Superior temporal gyrus (tissue), 1 donor: ENCODE measurements around the gene SKAP2.

Experiments used
- DNase-seq: peaks from one replicate; pipeline ENCODE4 v3.0.0-alpha.2; 2016; ENCODE audit errors: extremely low spot score

Gene SKAP2

GRCh38 chr7:26777385-26777784 lies 87.0 kb downstream of the SKAP2 start:
- no peak for DNase-seq

- DNase-seq, result no peak
Measured at GRCh38 chr7:26760501-26760900, 103.9 kb downstream of the SKAP2 start.

- DNase-seq, result no peak
Measured at GRCh38 chr7:26759108-26759507, 105.3 kb downstream of the SKAP2 start.

DNA sequence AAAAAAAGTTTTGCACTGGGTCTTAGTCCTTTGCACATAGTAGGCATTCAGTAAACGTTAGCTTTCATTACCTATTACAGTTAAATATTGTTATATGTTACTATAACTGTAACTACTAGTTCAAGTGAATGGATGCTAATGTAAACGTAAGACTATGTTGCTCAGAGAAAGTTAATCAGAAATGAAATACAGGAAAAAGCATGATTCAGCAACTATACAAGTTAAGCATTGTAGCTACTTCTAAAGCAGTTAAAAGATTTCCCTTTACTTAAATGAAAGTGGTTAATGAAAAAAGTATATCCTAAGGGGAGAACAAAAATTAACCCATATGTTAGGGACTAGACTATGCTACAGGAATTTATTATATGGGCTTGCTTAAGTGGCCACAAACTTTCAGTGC lies 121.2 kb downstream of the SKAP2 start:
- DNase-seq, result no peak

DNA sequence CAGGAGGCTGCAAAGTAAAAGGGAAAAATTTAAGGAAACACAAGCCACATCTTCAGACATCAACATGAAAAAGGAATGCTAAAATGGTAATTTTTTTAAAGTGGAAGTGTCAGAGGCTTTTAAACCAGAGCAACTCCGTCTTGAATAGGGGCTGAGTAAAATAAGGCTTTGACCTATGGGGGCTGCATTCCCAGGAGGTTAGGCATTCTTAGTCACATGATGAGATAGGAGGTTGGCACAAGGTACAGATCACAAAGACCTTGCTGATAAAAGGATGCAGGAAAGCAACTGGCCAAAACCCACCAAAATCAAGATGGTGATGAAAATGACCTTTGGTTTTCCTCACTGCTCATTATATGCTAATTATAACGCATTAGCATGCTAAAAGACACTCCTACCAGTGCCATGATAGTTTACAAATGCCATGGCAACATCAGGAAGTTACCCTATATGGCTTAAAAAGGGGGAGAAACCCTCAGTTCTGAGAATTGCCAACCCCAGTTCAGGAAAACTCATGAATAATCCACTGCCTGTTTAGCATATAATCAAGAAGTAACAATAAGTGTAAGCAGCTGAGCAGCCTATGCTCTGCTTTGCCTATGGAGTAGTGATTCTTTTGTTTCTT lies 128.3 kb downstream of the SKAP2 start:
- DNase-seq, result no peak

GRCh38 chr7:26729150-26729775 lies 135.1 kb downstream of the SKAP2 start:
- no peak for DNase-seq

- no peak for DNase-seq
Measured at GRCh38 chr7:26726051-26726450, 138.3 kb downstream of the SKAP2 start.

DNA sequence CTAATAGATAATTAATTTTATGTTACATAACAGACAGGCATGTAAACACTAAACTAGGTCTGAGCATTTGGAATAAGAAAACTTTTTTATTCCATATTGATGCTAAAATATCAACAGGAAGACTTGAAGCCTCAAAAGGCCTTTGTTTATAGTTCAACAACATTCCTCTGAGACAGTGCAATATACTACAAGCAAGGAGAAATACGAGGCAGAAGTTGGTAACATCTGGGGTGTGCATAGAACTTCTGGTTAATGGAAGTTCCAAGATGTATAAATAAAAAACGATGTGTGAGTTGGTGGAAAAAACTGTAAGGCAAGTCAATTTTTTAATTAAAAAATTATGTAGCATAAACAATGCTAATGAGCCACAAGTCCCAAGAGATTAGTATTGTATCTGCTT lies 139.6 kb downstream of the SKAP2 start:
- DNase-seq, result no peak

GRCh38 chr7:26723129-26723528 lies 141.3 kb downstream of the SKAP2 start:
- no peak for DNase-seq

- no peak for DNase-seq
Measured at GRCh38 chr7:26721450-26721849, 142.9 kb downstream of the SKAP2 start.

DNA sequence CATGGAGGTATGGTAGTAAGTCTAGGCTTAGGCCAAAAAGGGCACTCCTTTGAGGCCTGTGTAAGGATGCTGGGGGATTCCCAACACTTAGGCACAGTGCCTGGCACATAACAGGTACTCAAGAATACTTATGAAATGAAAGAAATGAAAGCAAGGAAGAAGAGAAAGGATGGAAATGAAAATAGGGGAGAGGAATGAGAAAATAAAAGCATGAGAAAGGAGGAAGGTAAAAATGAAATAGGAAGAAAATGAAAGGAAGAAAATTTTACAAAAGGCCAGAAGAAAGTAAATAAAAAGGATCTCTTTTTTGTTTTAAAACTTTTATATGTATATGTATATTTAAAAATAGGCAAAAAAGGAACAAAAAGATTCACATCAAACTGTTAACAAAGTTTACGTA lies 146.3 kb downstream of the SKAP2 start:
- DNase-seq, result no peak

GRCh38 chr7:26714438-26714837 lies 150.0 kb downstream of the SKAP2 start:
- no peak for DNase-seq

DNA sequence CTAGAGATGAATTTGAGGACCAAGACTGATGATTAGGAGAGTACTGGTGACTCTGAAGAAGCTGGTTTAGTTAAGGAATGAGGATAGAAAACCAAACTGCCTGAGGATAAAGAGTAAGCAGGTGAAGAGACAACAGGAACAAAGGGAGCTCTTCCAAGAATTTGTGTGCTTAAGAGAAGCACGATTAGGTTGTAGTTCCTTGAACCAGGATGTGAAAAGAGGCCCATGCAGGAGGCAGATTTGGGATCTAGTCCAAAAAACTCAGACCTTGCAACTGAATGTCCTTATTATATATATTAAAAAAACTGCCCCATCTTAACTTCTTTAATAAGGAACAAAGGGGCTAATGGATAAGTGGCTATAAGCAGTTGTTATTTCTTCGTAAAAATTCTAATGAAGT lies 150.4 kb downstream of the SKAP2 start:
- DNase-seq, result no peak

DNA sequence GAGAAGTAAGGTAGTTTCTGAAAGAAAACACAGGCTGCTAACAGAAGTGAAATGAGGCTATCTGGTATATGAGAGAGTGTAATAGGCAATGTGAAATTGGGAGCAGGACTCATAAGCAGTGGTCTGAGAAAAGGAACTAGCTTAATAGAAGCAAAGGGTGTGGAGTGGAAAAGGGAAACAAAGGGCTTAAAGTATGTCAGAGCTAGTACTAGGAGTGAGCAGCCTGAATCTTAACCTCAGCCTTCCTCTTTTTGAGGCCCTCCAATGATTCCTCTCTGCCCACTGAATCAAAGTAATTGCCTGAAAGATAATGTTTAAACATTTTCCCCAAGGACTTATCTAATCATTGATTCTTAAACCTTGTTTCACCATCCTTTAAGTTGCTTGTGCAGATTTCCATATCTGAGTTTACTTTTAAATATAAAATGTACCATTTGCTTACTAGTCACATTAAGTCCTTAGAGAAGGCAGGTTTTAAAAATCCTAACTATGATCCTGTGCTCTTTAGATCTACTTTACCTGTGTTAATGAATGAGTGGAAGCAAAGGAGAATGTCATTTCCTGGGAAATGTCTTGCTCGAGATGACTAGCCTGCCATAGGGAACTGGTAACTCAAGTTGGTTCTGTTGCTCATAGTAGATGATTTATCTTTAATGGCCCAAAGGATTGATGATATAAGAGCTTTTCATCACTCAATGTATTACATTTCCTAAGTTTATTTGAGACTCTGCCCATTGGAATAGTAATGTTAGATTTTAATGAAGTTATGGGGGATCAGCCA lies 155.0 kb downstream of the SKAP2 start:
- no peak for DNase-seq

- DNase-seq, result no peak
Measured at GRCh38 chr7:26705567-26705966, 158.8 kb downstream of the SKAP2 start.

- DNase-seq, result no peak
Measured at GRCh38 chr7:26704786-26705185, 159.6 kb downstream of the SKAP2 start.

GRCh38 chr7:26704036-26704435 lies 160.4 kb downstream of the SKAP2 start:
- DNase-seq, result no peak

GRCh38 chr7:26700893-26701292 lies 163.5 kb downstream of the SKAP2 start:
- DNase-seq, result no peak

DNA sequence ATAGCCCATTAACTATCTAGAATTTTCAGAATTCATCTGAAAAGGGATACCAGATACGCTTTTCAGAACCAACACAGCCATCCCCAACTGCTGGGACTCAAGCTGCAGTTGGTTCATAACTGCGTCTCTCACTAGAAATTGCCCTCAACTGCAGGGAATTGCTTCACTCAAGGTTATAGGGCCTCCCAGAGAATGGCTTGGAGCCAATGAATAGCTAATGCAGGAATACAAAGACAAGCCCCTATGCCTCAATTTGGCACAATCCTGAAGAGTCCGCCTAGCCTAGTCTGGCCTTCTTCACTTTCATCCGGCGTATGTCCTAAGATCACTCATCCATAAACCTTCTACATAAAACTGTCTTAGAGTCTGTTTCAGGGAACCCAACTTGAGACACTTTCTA lies 164.0 kb downstream of the SKAP2 start:
- DNase-seq, result no peak

- no peak for DNase-seq
Measured at GRCh38 chr7:26699766-26700165, 164.6 kb downstream of the SKAP2 start.

DNA sequence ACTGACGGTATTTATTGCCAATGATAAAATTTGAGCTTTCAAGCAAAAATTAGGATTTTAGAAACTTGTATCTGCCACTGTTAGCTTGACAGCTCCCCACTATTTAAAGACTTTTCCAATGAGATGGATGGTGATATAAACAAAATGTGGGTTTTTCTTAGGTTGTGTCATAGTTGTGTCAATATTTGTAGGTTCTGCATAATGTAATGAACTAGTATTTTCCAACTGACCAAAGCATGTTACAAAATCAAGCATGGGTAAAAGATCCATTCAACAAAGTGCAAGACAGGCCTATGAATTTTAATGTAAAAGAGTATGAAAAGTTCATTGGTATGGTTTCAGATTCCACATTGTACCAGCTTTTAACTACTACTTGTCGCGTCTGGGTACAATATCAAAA lies 165.6 kb downstream of the SKAP2 start:
- DNase-seq, result no peak

GRCh38 chr7:26698194-26698593 lies 166.2 kb downstream of the SKAP2 start:
- DNase-seq, result no peak

DNA sequence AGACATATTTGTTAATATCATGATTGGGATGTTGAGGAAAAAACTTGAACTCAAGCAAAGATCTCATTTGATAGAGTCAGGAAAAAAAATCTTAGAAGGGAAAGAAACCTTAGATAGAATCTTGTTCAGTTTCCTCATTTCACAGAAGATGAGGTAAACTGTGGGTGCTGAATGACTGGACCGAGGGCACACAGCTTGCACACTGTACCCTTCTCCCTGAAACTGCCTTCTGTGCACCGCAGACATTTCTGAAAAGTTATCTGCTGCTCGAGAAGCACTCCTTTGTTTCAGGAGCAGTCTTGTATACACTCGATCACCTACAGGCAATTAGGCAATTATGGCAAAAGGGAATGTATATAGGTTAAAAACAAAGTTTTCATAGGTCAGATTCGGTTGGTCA lies 167.4 kb downstream of the SKAP2 start:
- no peak for DNase-seq
